Fibroblast of peridontal ligament (primary cell): ENCODE data around the gene RPA4.
"Not testable (repeated sequence)": the region's sequence is repeated elsewhere in the genome, so short reads cannot be mapped to it uniquely, and the experiment has no call there.

Experiments
- DNase-seq: peaks from one replicate; pipeline ENCODE4 v3.0.0-alpha.2; 2010; ENCODE audit errors: extremely low read depth

RPA4 gene

GRCh38 chrX:96883608-96884007 is at the start of gene RPA4:
RPA4 (plus strand) TSS chrX:96883908; CDS start chrX:96884311, 403 bp downstream.
- no peak for DNase-seq

GRCh38 chrX:96834137-96834536 is 49.6 kb upstream of the RPA4 start:
- DNase-seq = no peak

- DNase-seq = no peak
These were observed 47.9 kb upstream of the RPA4 start for GRCh38 chrX:96835660-96836289.

DNA sequence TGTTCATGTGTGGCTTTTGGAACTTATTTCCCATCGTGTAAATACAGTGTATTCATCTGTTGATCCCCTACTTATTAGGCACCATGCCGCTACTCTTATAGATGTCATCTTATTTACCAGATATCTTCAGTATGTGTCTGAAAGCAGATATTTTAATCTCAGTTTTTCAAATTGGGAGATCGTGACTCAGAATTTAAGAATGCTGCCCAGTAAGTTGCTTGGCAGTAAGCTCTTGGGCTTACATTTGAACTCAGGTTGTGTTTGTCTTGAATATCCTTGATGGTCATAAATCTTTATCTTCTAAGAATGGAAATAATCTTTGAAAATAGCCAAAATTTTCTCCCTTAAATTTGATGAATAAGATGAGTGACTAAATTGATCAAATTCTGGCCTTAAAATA is 45.9 kb upstream of the RPA4 start:
- DNase-seq = peak; percentile 10

- DNase-seq = no peak
These were observed 45.2 kb upstream of the RPA4 start for GRCh38 chrX:96838537-96838936.

DNA sequence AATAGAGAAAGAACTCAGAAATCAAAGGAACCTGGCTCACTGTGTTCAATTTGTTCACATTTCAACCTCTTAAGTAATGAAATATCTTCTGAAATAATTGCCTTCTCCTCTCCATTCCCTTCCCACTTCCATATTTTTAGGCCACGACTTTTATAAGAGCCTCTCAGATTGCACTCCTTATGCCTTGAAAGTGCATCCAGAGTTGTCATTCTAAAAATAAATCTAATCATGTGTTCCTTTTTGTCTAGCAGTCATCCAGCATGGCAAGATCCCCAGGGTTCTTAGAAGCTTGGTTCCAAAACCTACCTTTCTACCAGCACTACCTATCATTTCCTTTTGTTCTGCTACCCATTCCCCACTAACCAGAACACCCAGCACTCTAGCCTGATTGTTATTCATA is 42.4 kb upstream of the RPA4 start:
- no peak for DNase-seq

GRCh38 chrX:96841866-96842265 is 41.8 kb upstream of the RPA4 start:
- not testable (repeated sequence) for DNase-seq

- no peak for DNase-seq
These were observed 40.1 kb upstream of the RPA4 start for GRCh38 chrX:96843566-96843965.

- no peak for DNase-seq
These were observed 36.9 kb upstream of the RPA4 start for GRCh38 chrX:96846841-96847240.

DNA sequence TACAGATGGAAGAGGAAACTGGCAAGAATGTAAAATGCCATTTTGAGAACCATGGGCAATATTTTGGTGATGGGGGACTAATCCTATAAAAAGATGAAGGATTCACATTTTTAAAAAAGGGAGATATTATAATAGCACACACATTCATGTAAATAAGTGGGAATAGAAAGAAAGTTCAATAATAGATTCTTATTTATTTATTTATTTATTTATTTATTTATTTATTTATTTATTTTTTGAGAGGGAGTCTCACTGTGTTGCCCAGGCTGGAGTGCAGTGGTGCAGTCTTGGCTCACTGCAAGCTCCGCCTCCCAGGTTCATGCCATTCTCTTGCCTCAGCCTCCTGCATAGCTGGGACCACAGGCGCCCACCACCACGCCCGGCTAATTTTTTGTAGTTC is 24.3 kb upstream of the RPA4 start:
- DNase-seq = not testable (repeated sequence)

GRCh38 chrX:96861218-96861617 is 22.5 kb upstream of the RPA4 start:
- DNase-seq = no peak

DNA sequence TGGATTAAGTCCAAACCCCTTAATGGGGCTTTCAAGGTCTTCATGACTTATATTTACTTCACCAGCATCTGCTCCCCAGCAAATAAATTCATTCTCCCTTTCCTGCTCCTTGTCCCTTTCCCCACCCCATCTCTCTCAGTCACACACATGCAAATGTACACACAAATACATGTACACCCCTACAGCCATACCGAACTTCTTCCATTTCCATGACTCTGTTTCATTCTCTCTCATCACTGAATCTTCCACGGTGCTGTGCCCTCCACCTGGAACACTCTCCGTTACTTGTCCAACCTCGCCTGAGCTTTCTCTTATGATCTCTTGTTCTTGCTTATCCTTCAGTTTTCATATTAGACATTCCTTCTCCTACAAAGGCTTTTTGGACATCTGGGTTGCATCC is 22.0 kb upstream of the RPA4 start:
- no peak for DNase-seq

GRCh38 chrX:96884027-96884426 is 319 bp downstream of the RPA4 start:
- DNase-seq = no peak

GRCh38 chrX:96889726-96890125 is 6.0 kb downstream of the RPA4 start:
- DNase-seq = peak; percentile 2

GRCh38 chrX:96906741-96907140 is 23.0 kb downstream of the RPA4 start:
- no peak for DNase-seq

GRCh38 chrX:96907516-96908272 is 24.0 kb downstream of the RPA4 start:
- no peak for DNase-seq

- DNase-seq = peak; percentile 3
These were observed 25.6 kb downstream of the RPA4 start for GRCh38 chrX:96909291-96909690.

GRCh38 chrX:96918864-96919263 is 35.2 kb downstream of the RPA4 start:
- DNase-seq = no peak

GRCh38 chrX:96919672-96920071 is 36.0 kb downstream of the RPA4 start:
- no peak for DNase-seq

DNA sequence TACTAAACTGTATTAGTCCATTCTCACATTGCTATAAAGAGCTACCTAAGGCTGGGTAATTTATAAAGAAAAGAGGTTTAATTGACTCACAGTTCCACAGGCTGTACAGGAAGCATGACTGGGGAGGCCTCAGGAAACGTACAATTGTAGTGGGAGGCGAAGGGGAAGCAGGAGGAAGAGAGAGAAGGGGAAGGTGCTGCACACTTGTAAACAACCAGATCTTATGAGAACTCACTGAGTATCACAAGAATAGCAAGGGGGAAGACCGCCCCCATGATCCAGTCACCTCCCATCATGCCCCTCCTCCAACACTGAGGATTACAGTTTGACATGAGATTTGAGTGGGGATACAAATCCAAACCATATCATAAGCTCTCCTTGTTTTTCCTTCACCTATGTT is 40.9 kb downstream of the RPA4 start:
- no peak for DNase-seq

- DNase-seq = no peak
These were observed 45.3 kb downstream of the RPA4 start for GRCh38 chrX:96929036-96929435.
